Adrenal gland (tissue), 5 donors: ENCODE data around the gene TPM2.

Experiments used
- POLR2A ChIP-seq, 2 donors: fragments of 450-650 bp; IDR thresholded peaks; one replicate each; pipeline ENCODE4 v1.6.1; 2017; ENCODE audit warnings: antibody characterized with exemption in 2 of 2, mild to moderate bottlenecking in 2 of 2, moderate library complexity in 1 of 2
- TF ChIP-seq, protein P1 (sequence below), 6 experiments: fragments of 450-650 bp in 4 of 6; fragments of 200-600 bp in 2 of 6; sonication (generic) in 1 of 6; IDR thresholded peaks; 1 replicate in 5 of 6; 2 replicates in 1 of 6; pipeline versions ENCODE4 v1.5.1 to v1.8.0; 2016 to 2021; ENCODE audit warnings: antibody characterized with exemption in 6 of 6, mild to moderate bottlenecking in 2 of 6, moderate library complexity in 1 of 6
- donor health status: DM: no; HTN: no; CAD: no.

- TF ChIP-seq, protein P1, sequence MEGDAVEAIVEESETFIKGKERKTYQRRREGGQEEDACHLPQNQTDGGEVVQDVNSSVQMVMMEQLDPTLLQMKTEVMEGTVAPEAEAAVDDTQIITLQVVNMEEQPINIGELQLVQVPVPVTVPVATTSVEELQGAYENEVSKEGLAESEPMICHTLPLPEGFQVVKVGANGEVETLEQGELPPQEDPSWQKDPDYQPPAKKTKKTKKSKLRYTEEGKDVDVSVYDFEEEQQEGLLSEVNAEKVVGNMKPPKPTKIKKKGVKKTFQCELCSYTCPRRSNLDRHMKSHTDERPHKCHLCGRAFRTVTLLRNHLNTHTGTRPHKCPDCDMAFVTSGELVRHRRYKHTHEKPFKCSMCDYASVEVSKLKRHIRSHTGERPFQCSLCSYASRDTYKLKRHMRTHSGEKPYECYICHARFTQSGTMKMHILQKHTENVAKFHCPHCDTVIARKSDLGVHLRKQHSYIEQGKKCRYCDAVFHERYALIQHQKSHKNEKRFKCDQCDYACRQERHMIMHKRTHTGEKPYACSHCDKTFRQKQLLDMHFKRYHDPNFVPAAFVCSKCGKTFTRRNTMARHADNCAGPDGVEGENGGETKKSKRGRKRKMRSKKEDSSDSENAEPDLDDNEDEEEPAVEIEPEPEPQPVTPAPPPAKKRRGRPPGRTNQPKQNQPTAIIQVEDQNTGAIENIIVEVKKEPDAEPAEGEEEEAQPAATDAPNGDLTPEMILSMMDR (IDR thresholded peaks at IDR 0.05), result no peak
- TF ChIP-seq POLR2A (IDR thresholded peaks at IDR 0.05), result peak; percentile 46 to 90
Measured at GRCh38 chr9:35732185-35732799, 42.6 kb upstream of the TPM2 start, which contains the start of the genes CREB3 and TLN1.
